GM23248 (cell line): ENCODE data around the gene MARS2. TPM values are rescaled to one million over a fixed set of nuclear protein-coding genes. Genes with fewer than 3 reads are reported as not detected.
"Not testable (repeated sequence)": the region's sequence is repeated elsewhere in the genome, so short reads cannot be mapped to it uniquely, and the experiment has no call there.

Experiments
- DNase-seq: peaks from one replicate; pipeline ENCODE4 v3.0.0-alpha.2; 2015
- H2AFZ ChIP-seq: fragments of 200-600 bp; sonication (generic); 2 replicates; pipeline ENCODE4 v1.6.1; 2016; ENCODE audit warnings: antibody characterized with exemption
- H3F3A ChIP-seq: fragments of 200-600 bp; sonication (generic); 2 replicates; pipeline ENCODE4 v1.6.1; 2016; ENCODE audit warnings: mild to moderate bottlenecking, antibody characterized with exemption, mixed run types; ENCODE audit not compliant: insufficient read depth
- H3K27ac ChIP-seq: fragments of 200-600 bp; sonication (generic); 2 replicates; pipeline ENCODE4 v1.5.1; 2016; ENCODE audit warnings: mild to moderate bottlenecking
- H3K27me3 ChIP-seq: fragments of 200-600 bp; sonication (generic); replicated peaks from 2 replicates; pipeline ENCODE4 v1.6.1; 2016; ENCODE audit warnings: mild to moderate bottlenecking; ENCODE audit not compliant: insufficient read depth
- H3K36me3 ChIP-seq: fragments of 200-600 bp; sonication (generic); 2 replicates; pipeline ENCODE4 v1.6.1; 2016; ENCODE audit warnings: low read depth, mild to moderate bottlenecking
- H3K4me1 ChIP-seq: fragments of 200-600 bp; sonication (generic); 2 replicates; pipeline ENCODE4 v1.6.1; 2016; ENCODE audit warnings: mild to moderate bottlenecking; ENCODE audit not compliant: insufficient read depth
- H3K4me2 ChIP-seq: fragments of 200-600 bp; sonication (generic); one replicate; pipeline ENCODE4 v1.6.1; 2016; ENCODE audit warnings: mild to moderate bottlenecking; ENCODE audit not compliant: unreplicated experiment
- H3K4me3 ChIP-seq: fragments of 200-600 bp; sonication (generic); 2 replicates; pipeline ENCODE4 v1.5.1; 2016; ENCODE audit warnings: mild to moderate bottlenecking
- H3K79me2 ChIP-seq: fragments of 200-600 bp; sonication (generic); 2 replicates; pipeline ENCODE4 v1.6.1; 2016; ENCODE audit warnings: mild to moderate bottlenecking; ENCODE audit not compliant: insufficient read depth
- H3K9ac ChIP-seq: fragments of 200-600 bp; sonication (generic); 2 replicates; pipeline ENCODE4 v1.6.1; 2016; ENCODE audit warnings: mild to moderate bottlenecking
- H3K9me2 ChIP-seq: fragments of 200-600 bp; sonication (generic); 2 replicates; pipeline ENCODE4 v1.6.1; 2016; ENCODE audit warnings: mixed run types, mild to moderate bottlenecking, moderate library complexity; ENCODE audit not compliant: insufficient read depth
- H3K9me3 ChIP-seq: fragments of 200-600 bp; sonication (generic); one replicate; pipeline ENCODE4 v1.6.1; 2017; ENCODE audit warnings: low read depth
- H4K20me1 ChIP-seq: fragments of 200-600 bp; sonication (generic); 2 replicates; pipeline ENCODE4 v1.6.0; 2016; ENCODE audit not compliant: insufficient read depth
- EZH2 ChIP-seq: fragments of 200-600 bp; sonication (generic); IDR thresholded peaks from 2 replicates; pipeline ENCODE4 v1.6.1; 2018; ENCODE audit warnings: antibody characterized with exemption, mild to moderate bottlenecking; ENCODE audit not compliant: insufficient read depth, poor library complexity, severe bottlenecking
- EZH2phosphoT487 ChIP-seq: fragments of 200-600 bp; sonication (generic); IDR thresholded peaks from 2 replicates; pipeline ENCODE4 v1.6.1; 2018; ENCODE audit warnings: antibody characterized with exemption, moderate library complexity, mild to moderate bottlenecking, low read depth; ENCODE audit not compliant: insufficient read depth
- WGBS, 2 experiments: methylation state at CpG; one replicate each; pipeline ENCODE4 v1.1.6; 2015 to 2017; ENCODE audit warnings: low lambda C conversion rate in 2 of 2, low coverage in 1 of 2; ENCODE audit errors: missing lambda C conversion rate in 2 of 2; 5-methylcytosine and 5-hydroxymethylcytosine counted together
- in situ Hi-C: fragments of 300-500 bp; cut with MboI; formaldehyde crosslinking; loops from 2 replicates; pipeline ENCODE4 v1.15.0; 2020
- polyA plus RNA-seq: library from polyadenylated mRNA; unstranded; fragments of >200 nt; fragmentation: Nextera tagmentation; extraction: Ambion mirVana; gene quantifications from 2 replicates; pipeline ENCODE4 v1.2.1, GENCODE V29; 2016
- total RNA-seq: library from RNA; depleted of rRNA; stranded (reverse); fragments of >200 nt; shearing (Covaris generic); gene quantifications from 2 replicates; pipeline ENCODE4 v1.2.3, GENCODE V29; 2014

Gene MARS2
- total and polyA plus RNA-seq, 2 experiments from 2014 or later, result 3.3 to 4.0 TPM

GRCh38 chr2:197711578-197711977 is 6.4 kb downstream of the MARS2 start:
- Histone ChIP-seq H3K9me2 (no peaks in the 10 kb centered on the region), H4K20me1 (no peaks in the 10 kb centered on the region; the same call in 1 of the 2 replicates), H3K27ac (no peak overlapping the region), H3K9ac (no peak overlapping the region), H3K9me3 (no peaks in the 10 kb centered on the region), H3K79me2 (peaks cover 63% of the 10 kb centered on the region), H3F3A (peaks cover 24% of the 10 kb centered on the region), H3K4me2 (no peak overlapping the region), H3K4me3 (no peak overlapping the region), H3K36me3 (no peaks in the 10 kb centered on the region), H2AFZ (no peak overlapping the region), H3K4me1 (peaks cover 26% of the 10 kb centered on the region), H3K27me3 (no peaks in the 10 kb centered on the region)
- no peak for TF ChIP-seq EZH2phosphoT487
- no peak for TF ChIP-seq EZH2
- in situ Hi-C loops, result no loop called here
- DNase-seq, result peak; percentile 80

GRCh38 chr2:197713271-197713670 is 8.1 kb downstream of the MARS2 start:
- Histone ChIP-seq H3K4me1 (peaks cover 11% of the 10 kb centered on the region), H3F3A (peaks cover 17% of the 10 kb centered on the region), H3K27ac (no peak overlapping the region), H3K4me3 (no peak overlapping the region), H3K36me3 (no peaks in the 10 kb centered on the region), H3K79me2 (peaks cover 48% of the 10 kb centered on the region), H4K20me1 (no peaks in the 10 kb centered on the region), H3K9me2 (no peaks in the 10 kb centered on the region), H3K9ac (no peak overlapping the region), H3K4me2 (no peak overlapping the region), H2AFZ (no peak overlapping the region), H3K9me3 (no peaks in the 10 kb centered on the region), H3K27me3 (no peaks in the 10 kb centered on the region)
- DNase-seq, result no peak
- TF ChIP-seq EZH2phosphoT487, result no peak
- no peak for TF ChIP-seq EZH2
- in situ Hi-C loops, result no loop called here
- WGBS, 2 experiments, result 66% methylated on average over 3 of the region's 3 CpGs

GRCh38 chr2:197717863-197718262 is 12.7 kb downstream of the MARS2 start:
- no peak overlapping the region for H2AFZ ChIP-seq
- no peaks in the 10 kb centered on the region for H3K9me3 ChIP-seq
- TF ChIP-seq EZH2, result no peak
- TF ChIP-seq EZH2phosphoT487, result no peak
- H3K4me2 ChIP-seq, result no peak overlapping the region
- H4K20me1 ChIP-seq, result no peaks in the 10 kb centered on the region
- H3K4me1 ChIP-seq, result no peaks in the 10 kb centered on the region
- DNase-seq, result no peak
- no peaks in the 10 kb centered on the region for H3K36me3 ChIP-seq
- 90 to 92% methylated on average over 2 of the region's 2 CpGs for WGBS, 2 experiments
- H3F3A ChIP-seq, result no peaks in the 10 kb centered on the region
- H3K27me3 ChIP-seq, result no peaks in the 10 kb centered on the region
- no peaks in the 10 kb centered on the region for H3K9me2 ChIP-seq
- H3K9ac ChIP-seq, result no peak overlapping the region
- no peak overlapping the region for H3K4me3 ChIP-seq
- H3K27ac ChIP-seq, result no peak overlapping the region
- peaks cover 11% of the 10 kb centered on the region; the same call in 1 of the 2 replicates for H3K79me2 ChIP-seq
- in situ Hi-C loops, result no loop called here

GRCh38 chr2:197727011-197727410 is 21.8 kb downstream of the MARS2 start:
- H4K20me1 ChIP-seq, result no peaks in the 10 kb centered on the region
- H3K4me3 ChIP-seq, result no peak overlapping the region
- H3K27me3 ChIP-seq, result no peaks in the 10 kb centered on the region
- H3K36me3 ChIP-seq, result no peaks in the 10 kb centered on the region
- no peak overlapping the region for H3K27ac ChIP-seq
- in situ Hi-C loops, result no loop called here
- no peak for DNase-seq
- H3K79me2 ChIP-seq, result no peaks in the 10 kb centered on the region
- H3K9ac ChIP-seq, result no peak overlapping the region
- TF ChIP-seq EZH2phosphoT487 (no peak), EZH2 (no peak)
- no peaks in the 10 kb centered on the region for H3F3A ChIP-seq
- H3K4me2 ChIP-seq, result no peak overlapping the region
- H3K9me2 ChIP-seq, result no peaks in the 10 kb centered on the region
- no peak overlapping the region for H2AFZ ChIP-seq
- no peaks in the 10 kb centered on the region for H3K9me3 ChIP-seq
- H3K4me1 ChIP-seq, result no peaks in the 10 kb centered on the region

GRCh38 chr2:197728555-197729544 is 23.7 kb downstream of the MARS2 start:
- H3K9me2 ChIP-seq, H3F3A ChIP-seq, H3K4me2 ChIP-seq, DNase-seq, H3K27me3 ChIP-seq, H3K36me3 ChIP-seq, H4K20me1 ChIP-seq, H3K79me2 ChIP-seq, H3K9ac ChIP-seq, H3K4me3 ChIP-seq, H3K27ac ChIP-seq, H2AFZ ChIP-seq, in situ Hi-C loops, H3K4me1 ChIP-seq, H3K9me3 ChIP-seq: not testable (repeated sequence)
- WGBS, 2 experiments, result 90 to 91% methylated on average over 26 to 30 of the region's 32 CpGs
